IPS-18a (cell line): ENCODE data around the gene GPR32.

Experiments
- H3K27ac ChIP-seq: one replicate; pipeline ENCODE4 v1.5.1; 2013; ENCODE audit warnings: low read length
- H3K27me3 ChIP-seq: one replicate; pipeline ENCODE4 v1.6.1; 2013; ENCODE audit warnings: mild to moderate bottlenecking, low read length; ENCODE audit not compliant: control insufficient read depth, insufficient read depth
- H3K36me3 ChIP-seq: one replicate; pipeline ENCODE4 v1.6.1; 2013; ENCODE audit warnings: low read depth, low read length; ENCODE audit not compliant: control insufficient read depth
- H3K4me1 ChIP-seq: one replicate; pipeline ENCODE4 v1.6.1; 2013; ENCODE audit warnings: low read depth, low read length; ENCODE audit not compliant: control insufficient read depth
- H3K4me3 ChIP-seq: one replicate; pipeline ENCODE4 v1.5.1; 2013; ENCODE audit warnings: low read length
- H3K9ac ChIP-seq: one replicate; pipeline ENCODE4 v1.6.1; 2013; ENCODE audit warnings: mild to moderate bottlenecking, low read length, moderate library complexity
- H3K9me3 ChIP-seq: one replicate; pipeline ENCODE4 v1.6.1; 2013; ENCODE audit warnings: low read depth, low read length; ENCODE audit not compliant: control insufficient read depth

GPR32 gene

GRCh38 chr19:50790396-50790795 is 20.1 kb downstream of the GPR32 start, which contains the start of gene ACP4:
Gene ACP4, plus strand, starts transcription at chr19:50790415. Its CDS starts 0 bp downstream, at chr19:50790415.
- peaks cover under 1% of the 10 kb centered on the region for H3K36me3 ChIP-seq
- no peak within 1 kb of the TSS for H3K9ac ChIP-seq
- no peak within 1 kb of the TSS for H3K27ac ChIP-seq
- H3K4me1 ChIP-seq, result no peaks in the 10 kb centered on the region
- H3K4me3 ChIP-seq, result no peak within 1 kb of the TSS
- H3K27me3 ChIP-seq, result no peaks in the 10 kb centered on the region
- H3K9me3 ChIP-seq, result no peaks in the 10 kb centered on the region

GRCh38 chr19:50790922-50791467 is 20.7 kb downstream of the GPR32 start:
- H3K27me3 ChIP-seq, result no peaks in the 10 kb centered on the region
- no peak overlapping the region for H3K27ac ChIP-seq
- peaks cover 6% of the 10 kb centered on the region for H3K36me3 ChIP-seq
- no peak overlapping the region for H3K9ac ChIP-seq
- no peaks in the 10 kb centered on the region for H3K9me3 ChIP-seq
- H3K4me1 ChIP-seq, result no peaks in the 10 kb centered on the region
- H3K4me3 ChIP-seq, result no peak overlapping the region

GRCh38 chr19:50791594-50792271 is 21.5 kb downstream of the GPR32 start:
- Histone ChIP-seq H3K36me3 (peaks cover 6% of the 10 kb centered on the region), H3K9ac (no peak overlapping the region), H3K9me3 (no peaks in the 10 kb centered on the region), H3K4me1 (no peaks in the 10 kb centered on the region), H3K27me3 (no peaks in the 10 kb centered on the region), H3K4me3 (no peak overlapping the region), H3K27ac (no peak overlapping the region)

- H3K27ac ChIP-seq, result no peak overlapping the region
- H3K4me3 ChIP-seq, result no peak overlapping the region
- no peak overlapping the region for H3K9ac ChIP-seq
- H3K9me3 ChIP-seq, result no peaks in the 10 kb centered on the region
- H3K4me1 ChIP-seq, result no peaks in the 10 kb centered on the region
- peaks cover 12% of the 10 kb centered on the region for H3K36me3 ChIP-seq
- H3K27me3 ChIP-seq, result no peaks in the 10 kb centered on the region
Measured at GRCh38 chr19:50792272-50793250, 22.3 kb downstream of the GPR32 start.

- Histone ChIP-seq H3K9me3 (no peaks in the 10 kb centered on the region), H3K27ac (no peak overlapping the region), H3K36me3 (peaks cover 23% of the 10 kb centered on the region), H3K9ac (no peak overlapping the region), H3K4me1 (no peaks in the 10 kb centered on the region), H3K4me3 (no peak overlapping the region), H3K27me3 (no peaks in the 10 kb centered on the region)
Measured at GRCh38 chr19:50793558-50794065, 23.3 kb downstream of the GPR32 start.

- Histone ChIP-seq H3K4me3 (no peak overlapping the region), H3K9me3 (no peaks in the 10 kb centered on the region), H3K9ac (no peak overlapping the region), H3K4me1 (no peaks in the 10 kb centered on the region), H3K27me3 (no peaks in the 10 kb centered on the region), H3K27ac (no peak overlapping the region), H3K36me3 (peaks cover 30% of the 10 kb centered on the region)
Measured at GRCh38 chr19:50794074-50794875, 24.0 kb downstream of the GPR32 start.

- no peaks in the 10 kb centered on the region for H3K9me3 ChIP-seq
- H3K4me1 ChIP-seq, result no peaks in the 10 kb centered on the region
- H3K4me3 ChIP-seq, result no peak overlapping the region
- no peak overlapping the region for H3K27ac ChIP-seq
- H3K27me3 ChIP-seq, result no peaks in the 10 kb centered on the region
- H3K36me3 ChIP-seq, result peaks cover 38% of the 10 kb centered on the region
- no peak overlapping the region for H3K9ac ChIP-seq
Measured at GRCh38 chr19:50794876-50795663, 24.8 kb downstream of the GPR32 start.

GRCh38 chr19:50795664-50796073 is 25.4 kb downstream of the GPR32 start:
- H3K36me3 ChIP-seq, result peaks cover 42% of the 10 kb centered on the region
- H3K4me1 ChIP-seq, result no peaks in the 10 kb centered on the region
- no peaks in the 10 kb centered on the region for H3K27me3 ChIP-seq
- no peaks in the 10 kb centered on the region for H3K9me3 ChIP-seq
- no peak overlapping the region for H3K9ac ChIP-seq
- H3K27ac ChIP-seq, result no peak overlapping the region
- no peak overlapping the region for H3K4me3 ChIP-seq

- Histone ChIP-seq H3K9ac (no peak overlapping the region), H3K36me3 (peaks cover 47% of the 10 kb centered on the region)
Measured at GRCh38 chr19:50796128-50796633, 25.9 kb downstream of the GPR32 start.

GRCh38 chr19:50796634-50797428 is 26.6 kb downstream of the GPR32 start:
- Histone ChIP-seq H3K9me3 (no peaks in the 10 kb centered on the region), H3K4me3 (no peak overlapping the region), H3K27me3 (no peaks in the 10 kb centered on the region), H3K4me1 (no peaks in the 10 kb centered on the region), H3K27ac (no peak overlapping the region), H3K36me3 (peaks cover 51% of the 10 kb centered on the region), H3K9ac (no peak overlapping the region)

More at GRCh38 chr19:50796128-50796633, 25.9 kb downstream of the GPR32 start:
- Histone ChIP-seq H3K9me3 (no peaks in the 10 kb centered on the region), H3K4me3 (no peak overlapping the region), H3K27me3 (no peaks in the 10 kb centered on the region), H3K27ac (no peak overlapping the region), H3K4me1 (no peaks in the 10 kb centered on the region)
